Natural killer cell treated with Interleukin-12 subunit alpha and Interleukin-12 subunit beta and Interleukin-15 and Interleukin-18, amount 100 ng/mL, for 72 hours (primary cell): ENCODE results near the gene SLC35A4. TPM values are rescaled to one million over a fixed set of nuclear protein-coding genes. Genes with fewer than 3 reads are reported as not detected.

Experiments used
- ATAC-seq, 2 donors: fragments of 150-1000 bp; cut with Tn5 transposase in 1 of 2; sonication (Bioruptor Pico), chemical (Tn5 transposase) in 1 of 2; 2 replicates each; pipeline ENCODE4 v1.10.0; 2021
- DNase-seq: peaks from one replicate; pipeline ENCODE4 v3.0.0; 2022; ENCODE audit warnings: low spot score
- H3K27ac Mint-ChIP-seq, 2 donors: 1 replicate in 1 of 2; 2 replicates in 1 of 2; pipeline ENCODE4 v1.8.0; 2022; ENCODE audit warnings: mixed read lengths in 2 of 2, mild to moderate bottlenecking in 1 of 2, moderate library complexity in 1 of 2
- H3K27me3 Mint-ChIP-seq, 2 donors: 1 replicate in 1 of 2; 2 replicates in 1 of 2; pipeline ENCODE4 v1.8.0; 2022; ENCODE audit warnings: mixed read lengths in 2 of 2
- H3K36me3 Mint-ChIP-seq: one replicate; pipeline ENCODE4 v1.8.0; 2022; ENCODE audit warnings: mixed read lengths
- H3K4me1 Mint-ChIP-seq, 2 donors: 1 replicate in 1 of 2; 2 replicates in 1 of 2; pipeline ENCODE4 v1.8.0; 2022; ENCODE audit warnings: low read depth in 2 of 2, mixed read lengths in 2 of 2, mild to moderate bottlenecking in 1 of 2
- H3K4me3 Mint-ChIP-seq: one replicate; pipeline ENCODE4 v1.8.0; 2022; ENCODE audit warnings: mixed read lengths
- H3K9me3 Mint-ChIP-seq: 2 replicates; pipeline ENCODE4 v1.8.0; 2022; ENCODE audit warnings: mixed read lengths
- total RNA-seq, 2 donors: library from RNA; stranded (reverse); gene quantifications; one replicate each; pipeline ENCODE4 v1.2.3, GENCODE V29; 2022

The SLC35A4 gene
- total RNA-seq, 2 donors from 2014 or later = 73.8 to 97.3 TPM

- Mint-ChIP-seq H3K27me3 (peaks cover 0 to 7% of the 10 kb centered on the region in 2 donors), H3K9me3 (no peaks in the 10 kb centered on the region)
- ATAC-seq = no peak
These were observed 41.3 kb downstream of the SLC35A4 start for GRCh38 chr5:140605879-140606278.

GRCh38 chr5:140607031-140607430 is 42.4 kb downstream of the SLC35A4 start:
- H3K27me3 Mint-ChIP-seq = peaks cover 7 to 11% of the 10 kb centered on the region in 2 donors
- no peaks in the 10 kb centered on the region for H3K9me3 Mint-ChIP-seq
- no peak for DNase-seq
- H3K4me1 Mint-ChIP-seq = peaks cover 6 to 7% of the 10 kb centered on the region in 2 donors
- no peak overlapping the region for H3K4me3 Mint-ChIP-seq
- no peak for ATAC-seq
- no peak overlapping the region for H3K27ac Mint-ChIP-seq
- H3K36me3 Mint-ChIP-seq = no peaks in the 10 kb centered on the region

More at GRCh38 chr5:140605879-140606278, 41.3 kb downstream of the SLC35A4 start:
- no peak overlapping the region for H3K27ac Mint-ChIP-seq
- no peak overlapping the region for H3K4me3 Mint-ChIP-seq
- no peaks in the 10 kb centered on the region for H3K36me3 Mint-ChIP-seq
- H3K4me1 Mint-ChIP-seq = no peaks in the 10 kb centered on the region
- DNase-seq = no peak

- H3K27me3 Mint-ChIP-seq = peaks cover 14 to 15% of the 10 kb centered on the region in 2 donors
- H3K4me1 Mint-ChIP-seq = peaks cover 6 to 12% of the 10 kb centered on the region in 2 donors
- ATAC-seq = no peak
- no peak overlapping the region for H3K4me3 Mint-ChIP-seq
- no peaks in the 10 kb centered on the region for H3K9me3 Mint-ChIP-seq
- no peak for DNase-seq
- H3K36me3 Mint-ChIP-seq = no peaks in the 10 kb centered on the region
- H3K27ac Mint-ChIP-seq = no peak overlapping the region
These were observed 44.1 kb downstream of the SLC35A4 start for GRCh38 chr5:140608722-140609121.

- ATAC-seq (no peak), DNase-seq (no peak)
- Mint-ChIP-seq H3K4me1 (peaks cover 6 to 12% of the 10 kb centered on the region in 2 donors), H3K27me3 (peaks cover 14 to 15% of the 10 kb centered on the region in 2 donors), H3K36me3 (no peaks in the 10 kb centered on the region), H3K4me3 (no peak overlapping the region), H3K27ac (no peak overlapping the region), H3K9me3 (no peaks in the 10 kb centered on the region)
These were observed 44.5 kb downstream of the SLC35A4 start for GRCh38 chr5:140609126-140609525.

- Mint-ChIP-seq H3K4me1 (peaks cover 6 to 12% of the 10 kb centered on the region in 2 donors), H3K36me3 (no peaks in the 10 kb centered on the region), H3K27me3 (peaks cover 12 to 14% of the 10 kb centered on the region in 2 donors), H3K27ac (no peak overlapping the region), H3K4me3 (no peak overlapping the region), H3K9me3 (no peaks in the 10 kb centered on the region)
- no peak for ATAC-seq
- DNase-seq = no peak
These were observed 46.4 kb downstream of the SLC35A4 start for GRCh38 chr5:140611020-140611521.

Other genes starting within 250 kb of the SLC35A4 start
- gene HBEGF, start 218.2 kb upstream of the SLC35A4 start, total RNA-seq = 10 to 100 TPM; 56.0 to 63.0 TPM
- not detected for gene SLC4A9, start 204.6 kb upstream of the SLC35A4 start, total RNA-seq
- gene ANKHD1, start 163.0 kb upstream of the SLC35A4 start, total RNA-seq = 100 to 1,000 TPM; 136 to 156 TPM
- gene EIF4EBP3, start 17.2 kb upstream of the SLC35A4 start, total RNA-seq = 1 to 10 TPM; 7.0 to 8.6 TPM
- gene SRA1, start 7.4 kb upstream of the SLC35A4 start, total RNA-seq = 10 to 100 TPM; 61.4 to 64.7 TPM
- 10 to 100 TPM; 12.8 to 25.8 TPM for gene APBB3, start 230 bp upstream of the SLC35A4 start, total RNA-seq
- under 1 TPM; 0.92 to 1.00 TPM for gene CD14, start 68.3 kb downstream of the SLC35A4 start, total RNA-seq
- 10 to 100 TPM; 11.6 to 30.3 TPM for gene TMCO6, start 74.6 kb downstream of the SLC35A4 start, total RNA-seq
- gene NDUFA2, start 82.8 kb downstream of the SLC35A4 start, total RNA-seq = 10 to 100 TPM; 56.2 to 56.8 TPM
- gene IK, start 83.0 kb downstream of the SLC35A4 start, total RNA-seq = 10 to 100 TPM; 78.9 to 93.2 TPM
- 10 to 100 TPM; 43.7 to 52.7 TPM for gene WDR55, start 100.1 kb downstream of the SLC35A4 start, total RNA-seq
- gene DND1, start 108.7 kb downstream of the SLC35A4 start, total RNA-seq = 1 to 10 TPM; 3.3 to 7.8 TPM
- 100 to 1,000 TPM; 104 to 113 TPM for gene HARS1, start 126.5 kb downstream of the SLC35A4 start, total RNA-seq
- gene HARS2, start 126.6 kb downstream of the SLC35A4 start, total RNA-seq = 10 to 100 TPM; 28.2 to 33.9 TPM
- 10 to 100 TPM; 57.0 to 62.1 TPM for gene ZMAT2, start 135.6 kb downstream of the SLC35A4 start, total RNA-seq
- not detected for gene PCDHA1, start 221.3 kb downstream of the SLC35A4 start, total RNA-seq
- not detected for gene PCDHA2, start 230.0 kb downstream of the SLC35A4 start, total RNA-seq
- gene PCDHA3, start 236.2 kb downstream of the SLC35A4 start, total RNA-seq = not detected
- gene PCDHA4, start 242.2 kb downstream of the SLC35A4 start, total RNA-seq = not detected